GM23338 (cell line): ENCODE results near the gene SNRNP200.

Experiments used
- CREB1 ChIP-seq: fragments of 250-450 bp; sonication (Bioruptor Pico); IDR thresholded peaks from 2 replicates; pipeline ENCODE4 v1.5.0; 2020; ENCODE audit warnings: low read depth, mild to moderate bottlenecking, moderate library complexity
- CTCF ChIP-seq, 2 experiments: fragments of 200-600 bp in 1 of 2; sonication (generic) in 1 of 2; conservative IDR thresholded peaks; 2 replicates each; pipeline versions ENCODE4 v1.5.1 to v1.6.1; 2016 to 2017; ENCODE audit warnings: antibody characterized with exemption in 2 of 2, low read depth in 2 of 2, mild to moderate bottlenecking in 2 of 2, moderate library complexity in 1 of 2
- ETS1 ChIP-seq: IDR thresholded peaks from 2 replicates; pipeline ENCODE4 v1.6.1; 2016; ENCODE audit warnings: antibody characterized with exemption
- EZH2 ChIP-seq: fragments of 200-600 bp; sonication (generic); IDR thresholded peaks from one replicate; pipeline ENCODE4 v1.8.0; 2017; ENCODE audit warnings: antibody characterized with exemption, mild to moderate bottlenecking, low read depth; ENCODE audit not compliant: unreplicated experiment
- EZH2phosphoT487 ChIP-seq: fragments of 200-600 bp; sonication (generic); IDR thresholded peaks from one replicate; pipeline ENCODE4 v1.8.1; 2018; ENCODE audit warnings: antibody characterized with exemption; ENCODE audit not compliant: unreplicated experiment
- JUNB ChIP-seq: IDR thresholded peaks from one replicate; pipeline ENCODE4 v1.6.1; 2016; ENCODE audit warnings: antibody characterized with exemption; ENCODE audit not compliant: unreplicated experiment
- POLR2AphosphoS5 ChIP-seq: IDR thresholded peaks from 2 replicates; pipeline ENCODE4 v1.6.1; 2016; ENCODE audit warnings: antibody characterized with exemption, low read depth
- REST ChIP-seq: IDR thresholded peaks from one replicate; pipeline ENCODE4 v1.6.1; 2018; ENCODE audit warnings: antibody characterized with exemption; ENCODE audit not compliant: unreplicated experiment
- STAT1 ChIP-seq: IDR thresholded peaks from one replicate; pipeline ENCODE4 v1.6.1; 2016; ENCODE audit warnings: antibody characterized with exemption; ENCODE audit not compliant: unreplicated experiment
- ZNF462 ChIP-seq: fragments of 250-450 bp; sonication (Bioruptor Pico); IDR thresholded peaks from 2 replicates; pipeline ENCODE4 v1.5.0; 2020; ENCODE audit warnings: mild to moderate bottlenecking, moderate library complexity

DNA sequence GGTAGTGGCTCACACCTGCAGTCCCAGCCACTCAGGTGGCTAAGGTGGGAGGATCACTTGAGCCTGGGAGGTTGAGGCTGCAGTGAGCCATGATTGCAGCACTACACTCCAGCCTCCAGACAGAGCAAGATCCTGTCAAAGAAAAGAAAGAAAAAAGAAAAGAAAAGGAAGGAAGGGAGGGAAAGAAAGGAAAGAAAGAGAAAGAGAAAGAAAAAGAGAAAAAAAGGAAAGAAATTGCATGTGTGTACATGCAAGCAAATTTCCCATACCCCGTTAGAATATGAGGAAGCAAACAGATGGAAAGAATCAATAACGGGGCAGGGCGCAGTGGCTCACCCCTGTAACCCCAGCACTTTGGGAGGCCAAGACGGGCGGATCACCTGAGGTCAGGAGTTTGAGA, 57.5 kb downstream of the SNRNP200 start:
- no peak for TF ChIP-seq EZH2
- TF ChIP-seq CTCF (conservative IDR thresholded peaks at IDR 0.05; ENCODE audit: low read depth in 2 of 2) = no peak
- no peak for TF ChIP-seq POLR2AphosphoS5
- TF ChIP-seq REST = no peak
- TF ChIP-seq EZH2phosphoT487 = no peak
- no peak for TF ChIP-seq CREB1 (CRISPR knock-in tag)
- TF ChIP-seq ZNF462 (CRISPR knock-in tag) = no peak
- TF ChIP-seq ETS1 = no peak
- TF ChIP-seq JUNB = no peak
- TF ChIP-seq STAT1 = no peak
